SK-N-SH treated with all-trans-retinoic acid at 6 μM for 48 hours (cell line): ENCODE measurements around the gene PARVB.

Experiments
- ARNTL ChIP-seq: fragments of 450-650 bp; formaldehyde crosslinking; IDR thresholded peaks from 2 replicates; pipeline ENCODE4 v1.5.0; 2020; ENCODE audit warnings: low read depth, mild to moderate bottlenecking, moderate library complexity, borderline replicate concordance
- CSDC2 ChIP-seq: fragments of 250-450 bp; sonication (Bioruptor Pico); IDR thresholded peaks from 2 replicates; pipeline ENCODE4 v1.5.0; 2020; ENCODE audit warnings: mild to moderate bottlenecking, moderate library complexity
- RARB ChIP-seq: fragments of 250-450 bp; sonication (Bioruptor Pico); IDR thresholded peaks from 2 replicates; pipeline ENCODE4 v1.8.0; 2021; ENCODE audit warnings: mild to moderate bottlenecking, moderate library complexity
- TCF4 ChIP-seq: fragments of 250-450 bp; sonication (Bioruptor Pico); IDR thresholded peaks from 2 replicates; pipeline ENCODE4 v1.8.0; 2021; ENCODE audit warnings: mild to moderate bottlenecking, moderate library complexity, borderline replicate concordance
- TOX ChIP-seq: fragments of 250-450 bp; sonication (Bioruptor Pico); IDR thresholded peaks from 2 replicates; pipeline ENCODE4 v1.8.0; 2021; ENCODE audit warnings: mild to moderate bottlenecking, moderate library complexity, borderline replicate concordance
- ZFP3 ChIP-seq: fragments of 250-450 bp; sonication (Bioruptor Pico); IDR thresholded peaks from 2 replicates; pipeline ENCODE4 v1.5.0; 2020; ENCODE audit warnings: mild to moderate bottlenecking, moderate library complexity
- ZNF8 ChIP-seq: fragments of 450-650 bp; formaldehyde crosslinking; IDR thresholded peaks from 2 replicates; pipeline ENCODE4 v1.5.0; 2020; ENCODE audit warnings: mild to moderate bottlenecking, moderate library complexity
- TF ChIP-seq, protein P1 (sequence below): fragments of 250-450 bp; sonication (Bioruptor Pico); IDR thresholded peaks from 2 replicates; pipeline ENCODE4 v1.5.1; 2021; ENCODE audit warnings: mild to moderate bottlenecking, moderate library complexity
- TF ChIP-seq, protein P2 (sequence below): fragments of 250-450 bp; sonication (Bioruptor Pico); IDR thresholded peaks from 2 replicates; pipeline ENCODE4 v1.8.0; 2020; ENCODE audit warnings: mild to moderate bottlenecking, moderate library complexity, borderline replicate concordance
- TF ChIP-seq, protein P3 (sequence below): fragments of 250-450 bp; sonication (Bioruptor Pico); IDR thresholded peaks from 2 replicates; pipeline ENCODE4 v1.5.1; 2020; ENCODE audit warnings: low read depth, mild to moderate bottlenecking, moderate library complexity
- TF ChIP-seq, protein P4 (sequence below): fragments of 250-450 bp; sonication (Bioruptor Pico); IDR thresholded peaks from 2 replicates; pipeline ENCODE4 v1.8.0; 2021; ENCODE audit warnings: low read depth, mild to moderate bottlenecking, moderate library complexity, borderline replicate concordance

DNA sequence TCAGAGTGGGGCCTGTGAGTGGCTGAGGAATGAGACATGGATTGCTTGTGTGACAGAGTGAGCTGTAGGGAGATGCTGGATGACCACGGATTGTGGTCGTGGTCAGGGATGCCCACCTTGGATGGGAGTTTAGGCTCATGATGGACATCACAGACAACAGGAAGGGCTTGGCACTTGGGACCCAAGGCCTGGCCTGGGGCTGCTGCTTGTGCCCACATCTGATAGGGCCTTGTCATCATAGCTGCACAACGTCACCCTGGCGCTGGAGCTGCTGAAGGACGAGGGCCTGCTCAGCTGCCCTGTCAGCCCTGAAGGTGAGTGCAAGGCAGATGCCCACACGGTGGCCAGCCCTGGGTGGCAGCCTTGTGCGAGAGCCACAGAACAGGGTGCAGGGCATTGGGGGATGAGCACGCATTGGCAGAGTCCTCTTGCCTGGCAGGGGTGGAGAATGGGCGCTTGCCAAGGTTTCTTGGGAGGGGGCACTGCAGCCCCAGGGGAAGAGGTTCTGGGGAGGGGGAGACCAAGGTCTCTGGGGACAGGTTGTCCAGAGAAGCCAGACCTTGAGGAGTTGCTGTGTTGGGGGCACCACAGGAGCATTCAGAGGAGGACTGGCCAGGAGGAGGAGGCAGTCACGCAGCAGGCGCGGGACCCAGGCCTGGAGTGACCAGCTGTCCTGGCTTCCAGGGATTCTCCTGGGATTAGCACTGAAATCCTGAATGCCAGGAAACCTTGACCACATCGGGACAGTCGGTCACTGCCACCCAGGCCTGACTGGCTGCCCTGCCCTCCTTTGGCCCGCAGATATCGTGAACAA, 181.6 kb downstream of the PARVB start:
- TF ChIP-seq ARNTL (CRISPR knock-in tag): no peak
- TF ChIP-seq TOX (CRISPR knock-in tag): no peak
- TF ChIP-seq ZFP3 (CRISPR knock-in tag): no peak
- TF ChIP-seq, protein P1, sequence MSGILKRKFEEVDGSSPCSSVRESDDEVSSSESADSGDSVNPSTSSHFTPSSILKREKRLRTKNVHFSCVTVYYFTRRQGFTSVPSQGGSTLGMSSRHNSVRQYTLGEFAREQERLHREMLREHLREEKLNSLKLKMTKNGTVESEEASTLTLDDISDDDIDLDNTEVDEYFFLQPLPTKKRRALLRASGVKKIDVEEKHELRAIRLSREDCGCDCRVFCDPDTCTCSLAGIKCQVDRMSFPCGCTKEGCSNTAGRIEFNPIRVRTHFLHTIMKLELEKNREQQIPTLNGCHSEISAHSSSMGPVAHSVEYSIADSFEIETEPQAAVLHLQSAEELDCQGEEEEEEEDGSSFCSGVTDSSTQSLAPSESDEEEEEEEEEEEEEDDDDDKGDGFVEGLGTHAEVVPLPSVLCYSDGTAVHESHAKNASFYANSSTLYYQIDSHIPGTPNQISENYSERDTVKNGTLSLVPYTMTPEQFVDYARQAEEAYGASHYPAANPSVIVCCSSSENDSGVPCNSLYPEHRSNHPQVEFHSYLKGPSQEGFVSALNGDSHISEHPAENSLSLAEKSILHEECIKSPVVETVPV (CRISPR knock-in tag): no peak
- TF ChIP-seq, protein P2, sequence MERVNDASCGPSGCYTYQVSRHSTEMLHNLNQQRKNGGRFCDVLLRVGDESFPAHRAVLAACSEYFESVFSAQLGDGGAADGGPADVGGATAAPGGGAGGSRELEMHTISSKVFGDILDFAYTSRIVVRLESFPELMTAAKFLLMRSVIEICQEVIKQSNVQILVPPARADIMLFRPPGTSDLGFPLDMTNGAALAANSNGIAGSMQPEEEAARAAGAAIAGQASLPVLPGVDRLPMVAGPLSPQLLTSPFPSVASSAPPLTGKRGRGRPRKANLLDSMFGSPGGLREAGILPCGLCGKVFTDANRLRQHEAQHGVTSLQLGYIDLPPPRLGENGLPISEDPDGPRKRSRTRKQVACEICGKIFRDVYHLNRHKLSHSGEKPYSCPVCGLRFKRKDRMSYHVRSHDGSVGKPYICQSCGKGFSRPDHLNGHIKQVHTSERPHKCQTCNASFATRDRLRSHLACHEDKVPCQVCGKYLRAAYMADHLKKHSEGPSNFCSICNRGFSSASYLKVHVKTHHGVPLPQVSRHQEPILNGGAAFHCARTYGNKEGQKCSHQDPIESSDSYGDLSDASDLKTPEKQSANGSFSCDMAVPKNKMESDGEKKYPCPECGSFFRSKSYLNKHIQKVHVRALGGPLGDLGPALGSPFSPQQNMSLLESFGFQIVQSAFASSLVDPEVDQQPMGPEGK (CRISPR knock-in tag): no peak
- TF ChIP-seq TCF4 (CRISPR knock-in tag): no peak
- no peak for TF ChIP-seq CSDC2 (CRISPR knock-in tag)
- TF ChIP-seq, protein P3, sequence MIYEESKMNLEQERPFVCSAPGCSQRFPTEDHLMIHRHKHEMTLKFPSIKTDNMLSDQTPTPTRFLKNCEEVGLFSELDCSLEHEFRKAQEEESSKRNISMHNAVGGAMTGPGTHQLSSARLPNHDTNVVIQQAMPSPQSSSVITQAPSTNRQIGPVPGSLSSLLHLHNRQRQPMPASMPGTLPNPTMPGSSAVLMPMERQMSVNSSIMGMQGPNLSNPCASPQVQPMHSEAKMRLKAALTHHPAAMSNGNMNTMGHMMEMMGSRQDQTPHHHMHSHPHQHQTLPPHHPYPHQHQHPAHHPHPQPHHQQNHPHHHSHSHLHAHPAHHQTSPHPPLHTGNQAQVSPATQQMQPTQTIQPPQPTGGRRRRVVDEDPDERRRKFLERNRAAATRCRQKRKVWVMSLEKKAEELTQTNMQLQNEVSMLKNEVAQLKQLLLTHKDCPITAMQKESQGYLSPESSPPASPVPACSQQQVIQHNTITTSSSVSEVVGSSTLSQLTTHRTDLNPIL (CRISPR knock-in tag): no peak
- TF ChIP-seq, protein P4, sequence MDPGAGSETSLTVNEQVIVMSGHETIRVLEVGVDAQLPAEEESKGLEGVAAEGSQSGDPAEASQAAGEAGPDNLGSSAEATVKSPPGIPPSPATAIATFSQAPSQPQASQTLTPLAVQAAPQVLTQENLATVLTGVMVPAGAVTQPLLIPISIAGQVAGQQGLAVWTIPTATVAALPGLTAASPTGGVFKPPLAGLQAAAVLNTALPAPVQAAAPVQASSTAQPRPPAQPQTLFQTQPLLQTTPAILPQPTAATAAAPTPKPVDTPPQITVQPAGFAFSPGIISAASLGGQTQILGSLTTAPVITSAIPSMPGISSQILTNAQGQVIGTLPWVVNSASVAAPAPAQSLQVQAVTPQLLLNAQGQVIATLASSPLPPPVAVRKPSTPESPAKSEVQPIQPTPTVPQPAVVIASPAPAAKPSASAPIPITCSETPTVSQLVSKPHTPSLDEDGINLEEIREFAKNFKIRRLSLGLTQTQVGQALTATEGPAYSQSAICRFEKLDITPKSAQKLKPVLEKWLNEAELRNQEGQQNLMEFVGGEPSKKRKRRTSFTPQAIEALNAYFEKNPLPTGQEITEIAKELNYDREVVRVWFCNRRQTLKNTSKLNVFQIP: no peak
- no peak for TF ChIP-seq ZNF8 (CRISPR knock-in tag)
- no peak for TF ChIP-seq RARB
